Stimulated activated CD4-positive, alpha-beta T cell treated with anti-CD3 and anti-CD28 coated beads, TNF-alpha, amount 100 ng/mL, for 1 hour (primary cell): ENCODE data around the gene MBLAC1.

Experiments used
- DNase-seq, 3 donors: peaks; one replicate each; pipeline ENCODE4 v3.0.0-alpha.2; 2020; ENCODE audit warnings: low read depth in 3 of 3, low spot score in 1 of 3

The MBLAC1 gene

DNA sequence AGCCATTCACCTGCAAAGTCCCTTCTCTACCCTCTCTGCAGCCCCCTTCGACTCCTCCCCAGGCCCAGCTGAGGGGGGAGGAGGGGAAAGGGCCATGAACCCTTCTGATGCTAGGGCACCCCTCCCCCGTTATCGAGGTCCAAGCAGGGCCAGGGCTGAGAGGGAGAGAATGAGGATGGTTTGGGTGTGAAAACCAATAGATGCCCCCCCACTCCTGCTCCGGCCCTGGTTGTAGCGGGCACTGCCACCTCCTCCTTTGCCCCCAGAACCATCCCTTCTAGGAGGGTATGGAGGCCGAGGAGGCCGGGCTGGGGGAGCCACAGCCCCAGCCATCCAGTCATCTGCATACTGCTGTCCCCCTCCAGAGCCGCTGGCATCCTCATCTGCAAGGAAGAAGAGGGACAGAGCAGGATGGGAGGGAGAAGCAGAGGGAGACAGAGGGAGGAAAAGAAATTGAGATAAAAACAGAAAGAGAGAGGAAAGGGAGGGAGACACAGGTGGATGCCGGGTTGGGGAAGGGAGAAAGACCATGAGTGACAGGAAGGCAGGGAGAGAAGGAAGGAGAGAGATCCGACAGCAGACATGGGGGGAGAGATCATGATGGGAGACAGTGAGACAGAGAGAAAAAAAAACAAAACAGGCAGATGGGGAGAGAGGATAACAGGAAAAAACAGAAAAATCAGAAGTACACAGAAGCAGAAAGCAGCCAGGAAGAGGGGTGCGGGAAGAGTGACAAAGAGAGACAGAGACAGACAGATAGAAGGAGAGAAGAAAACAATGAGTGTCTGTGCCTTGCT, 43.5 kb downstream of the MBLAC1 start:
- DNase-seq, result no peak

DNA sequence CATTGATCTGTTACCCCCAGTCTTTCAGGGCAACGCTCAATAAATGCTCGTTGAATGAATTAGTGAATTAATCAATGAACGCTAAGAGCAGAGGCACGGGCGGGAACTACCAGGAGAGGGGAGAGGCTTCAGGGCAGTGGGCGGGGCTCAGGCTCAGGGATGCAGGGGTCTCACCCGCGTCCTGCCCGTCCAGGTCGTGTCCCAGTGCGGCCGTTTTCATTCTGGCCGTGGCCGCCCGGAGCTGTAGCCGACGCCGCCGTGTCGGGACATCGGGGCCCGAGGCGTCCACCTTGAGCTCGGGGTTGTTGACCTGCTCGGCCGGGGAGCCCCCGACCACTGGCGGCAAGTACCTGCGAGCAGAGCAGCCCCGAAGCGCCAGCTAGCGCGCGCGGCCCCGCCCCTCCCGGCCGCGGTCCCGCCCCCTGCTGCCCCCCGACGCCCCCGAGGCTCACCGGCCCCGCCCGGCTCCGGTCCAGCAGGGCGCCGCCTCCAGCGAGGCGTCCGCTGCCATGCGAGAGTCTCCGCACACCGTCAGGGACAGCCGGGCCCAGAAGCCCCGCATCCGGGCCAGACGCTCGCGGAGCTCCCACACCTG, 44.4 kb downstream of the MBLAC1 start:
- no peak for DNase-seq

DNA sequence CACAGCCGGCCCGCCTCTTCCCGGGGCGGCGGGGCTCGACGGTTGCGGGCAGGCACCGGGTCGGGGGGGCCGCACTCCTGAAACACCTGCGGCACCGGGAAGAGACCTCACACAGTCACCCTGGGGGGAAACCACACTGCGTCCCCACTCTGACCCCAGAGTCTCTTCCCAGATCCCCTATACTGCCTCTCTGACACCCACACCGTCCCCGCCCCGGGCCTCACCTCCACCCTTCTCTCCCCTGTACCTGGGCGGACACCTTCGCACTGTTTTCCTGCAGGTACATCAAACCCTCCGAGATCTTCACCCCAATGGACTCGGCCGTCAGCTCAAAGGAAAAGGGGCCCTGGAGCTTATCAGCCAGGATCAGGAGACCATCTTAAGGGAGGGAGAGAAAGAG, 45.1 kb downstream of the MBLAC1 start:
- no peak for DNase-seq

DNA sequence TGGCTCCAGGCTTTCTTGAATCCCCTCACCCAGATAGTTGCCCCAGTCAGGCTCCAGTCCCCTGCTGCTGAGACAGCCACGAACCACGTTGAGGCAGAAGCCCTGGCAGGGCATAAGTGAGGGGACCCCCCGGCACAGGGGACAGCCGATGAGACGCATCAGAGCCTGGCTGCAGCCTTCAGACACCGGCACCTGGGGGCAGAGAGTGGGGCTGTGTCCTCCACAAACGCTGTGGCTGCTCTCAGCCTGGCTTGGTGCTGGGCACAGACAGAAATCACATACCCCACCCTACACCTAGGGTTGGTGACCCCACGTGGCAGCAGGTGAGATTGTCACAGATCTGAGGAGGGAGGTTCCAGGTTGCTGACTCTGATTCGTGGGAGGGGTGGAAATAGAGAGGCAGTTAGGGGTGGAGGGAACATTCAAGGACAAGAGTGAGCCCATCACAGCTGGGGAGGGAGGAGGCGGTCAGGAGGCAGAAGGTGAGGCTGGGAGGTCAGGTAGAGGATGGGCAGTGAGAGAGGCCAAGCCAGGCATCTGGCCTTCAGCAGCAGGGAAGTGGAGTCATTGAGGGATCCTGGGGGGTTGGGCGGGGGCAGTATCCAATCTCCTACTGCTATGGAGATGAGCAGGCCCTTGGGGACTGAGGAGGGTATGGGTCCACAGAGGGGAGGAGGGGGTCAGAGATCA, 47.2 kb downstream of the MBLAC1 start:
- no peak for DNase-seq

DNA sequence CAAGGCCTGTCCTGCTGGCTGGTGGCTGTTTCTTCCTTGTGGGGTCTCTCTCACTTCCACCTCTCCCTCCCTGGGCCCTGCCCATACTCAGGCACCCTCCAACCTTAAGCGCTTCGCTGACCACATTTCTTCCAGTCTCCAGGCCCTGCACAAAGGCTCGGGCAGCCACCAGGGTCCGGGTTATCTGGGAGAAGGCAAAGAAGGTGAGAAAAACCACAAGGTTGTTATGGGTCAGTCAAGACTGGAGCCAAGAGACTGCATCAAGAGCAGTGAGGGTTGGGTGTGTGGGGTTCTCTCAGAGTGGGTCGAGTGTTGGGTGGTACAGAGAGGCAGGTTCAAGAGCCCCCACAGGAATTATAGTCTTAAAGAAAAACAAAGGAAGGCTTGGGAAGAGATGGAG, 47.8 kb downstream of the MBLAC1 start:
- DNase-seq, result no peak

DNA sequence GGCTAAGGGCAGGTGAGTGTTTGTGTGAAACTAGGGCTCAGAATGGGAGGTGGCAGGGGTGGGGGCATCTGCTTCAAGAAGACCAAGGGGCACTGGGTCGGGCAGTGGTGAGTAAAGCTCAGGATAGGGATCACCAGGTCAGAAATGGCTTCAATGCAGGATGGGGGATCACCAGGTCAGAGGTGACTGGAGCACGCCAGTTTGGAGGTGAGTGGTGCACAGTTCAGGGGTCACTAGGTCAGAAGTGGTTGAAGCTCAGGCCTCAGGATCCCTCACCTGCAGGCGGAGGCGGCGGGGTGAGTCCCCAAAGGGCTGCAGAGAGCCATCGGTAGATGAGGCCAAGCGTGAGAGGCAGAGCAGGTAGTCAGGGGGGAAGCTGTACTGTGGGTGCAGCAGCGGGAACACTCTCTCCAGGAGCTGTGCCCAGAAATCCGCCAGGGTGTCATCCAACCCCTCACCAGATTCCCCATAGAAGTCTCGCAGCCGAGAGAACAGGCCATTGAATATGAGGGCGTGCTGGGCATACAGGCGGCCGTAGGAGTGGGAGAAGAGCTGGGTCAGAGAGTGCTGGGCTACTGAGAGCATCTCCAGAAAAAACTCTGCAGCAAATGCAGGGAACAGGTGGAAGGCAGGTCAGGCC, 48.6 kb downstream of the MBLAC1 start:
- no peak for DNase-seq

DNA sequence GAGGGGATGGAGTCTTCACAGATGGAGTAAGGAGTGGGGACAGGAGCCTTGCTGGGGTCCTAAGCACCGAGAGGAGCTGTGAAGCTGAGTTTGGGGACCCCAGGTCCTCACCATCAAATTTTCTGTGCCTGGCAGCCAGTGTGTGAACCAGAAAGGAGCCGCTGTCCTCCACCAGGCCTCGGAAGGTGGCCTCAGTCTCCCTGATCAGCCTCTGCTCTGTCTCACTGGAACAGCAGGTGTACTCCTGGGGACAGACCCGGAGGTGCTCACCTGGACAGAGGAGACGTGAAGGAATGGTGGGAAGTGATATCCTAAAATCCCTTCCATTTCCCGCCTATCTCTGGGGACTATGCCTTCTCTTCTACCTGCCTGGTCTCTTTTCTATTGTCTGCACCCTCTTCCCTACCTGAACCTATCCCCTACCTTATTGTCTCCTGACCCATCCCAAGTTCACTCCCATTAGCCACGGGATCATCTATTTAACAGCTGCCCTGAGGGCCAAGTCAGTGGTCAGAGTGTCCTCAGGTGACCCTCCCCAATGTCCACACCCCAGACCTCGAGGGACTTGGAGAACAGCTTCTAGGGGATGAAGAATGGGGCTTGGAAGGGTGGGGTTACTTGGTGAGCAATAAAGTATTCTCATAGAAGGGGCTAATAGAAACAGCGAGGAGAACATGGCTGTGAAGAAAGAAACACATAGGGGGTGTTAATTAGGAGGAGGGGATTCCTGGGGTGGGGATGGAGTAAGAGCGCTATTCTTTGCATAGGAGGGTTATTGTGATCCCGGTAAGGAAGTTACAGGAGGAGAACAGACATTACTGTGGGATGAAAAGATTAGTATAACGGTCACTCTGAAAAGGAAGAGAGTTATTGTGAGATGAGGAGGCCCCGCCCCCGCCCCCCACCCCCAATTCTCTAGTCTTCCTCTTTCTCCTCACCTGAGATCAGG, 49.6 kb downstream of the MBLAC1 start:
- DNase-seq, result no peak

DNA sequence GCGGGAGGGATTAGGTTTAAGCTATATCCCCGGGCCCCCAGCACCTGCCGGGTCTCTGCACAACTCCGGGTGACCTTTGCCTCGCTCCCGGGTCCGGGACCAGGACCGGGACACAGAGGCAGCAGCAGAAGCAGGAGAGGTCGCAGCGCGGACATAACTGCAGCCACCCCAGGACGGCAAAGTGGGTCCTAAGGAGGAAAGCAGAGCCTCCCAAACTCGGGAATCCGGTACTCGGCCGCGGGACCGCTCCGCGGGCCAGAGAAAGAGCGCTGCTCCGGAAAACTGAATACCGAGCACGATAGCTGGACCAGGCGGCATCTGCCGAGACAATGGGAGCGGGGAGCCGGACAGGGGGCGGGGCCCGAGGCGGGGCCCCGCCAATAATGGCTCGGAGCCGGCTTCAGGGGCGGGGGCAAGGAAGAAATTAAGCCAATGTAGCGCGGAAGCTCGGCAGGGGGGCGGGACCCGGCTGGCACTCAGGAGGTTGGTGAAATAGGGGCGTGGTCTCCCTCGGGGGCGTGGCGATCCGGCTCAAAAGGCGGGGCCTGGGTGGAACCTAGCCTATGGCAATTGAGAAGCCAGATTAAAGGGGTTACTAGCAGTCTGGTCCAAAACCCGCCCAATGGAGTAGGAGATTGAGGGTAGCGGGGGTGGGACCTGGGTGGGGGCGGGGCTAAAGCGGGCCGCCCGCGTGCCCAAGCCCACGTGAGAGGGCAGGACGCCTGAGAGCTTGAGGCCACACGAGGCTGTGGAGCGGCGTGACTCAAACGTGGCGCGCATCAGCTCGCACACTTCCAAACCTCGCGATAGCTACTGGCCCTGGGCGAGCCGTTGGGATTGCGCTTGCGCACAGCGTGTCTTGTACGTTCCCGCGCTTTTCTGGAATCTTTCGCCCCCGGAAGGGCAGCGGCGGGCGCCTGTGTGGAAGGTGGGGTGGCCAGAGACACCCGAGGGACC, 50.6 kb downstream of the MBLAC1 start, which contains the start of the genes GPC2 and STAG3:
Gene GPC2, minus strand, starts transcription at position 337 of the 957 bp plus-strand sequence. Its CDS starts 182 bp downstream, at position 155.
Gene STAG3, plus strand, starts transcription at position 874 of the 957 bp plus-strand sequence. CDS start 2,639 bp downstream, outside the sequence.
- peak; percentile 94 to 97 (median 95) for DNase-seq
